LNCaP clone FGC (cell line): ENCODE data around the gene POLR3GL.

Source experiments
- DNase-seq: peaks from one replicate; pipeline ENCODE4 v3.0.0-alpha.2; 2011; ENCODE audit warnings: low read depth
- H3K4me3 ChIP-seq: 2 replicates; pipeline ENCODE4 v1.5.1; 2011; ENCODE audit warnings: mild to moderate bottlenecking, low read depth, low read length, control low read depth
- TF ChIP-seq, protein P1 (sequence below): IDR thresholded peaks from 2 replicates; pipeline ENCODE4 v1.5.1; 2012; ENCODE audit warnings: mild to moderate bottlenecking; ENCODE audit not compliant: control insufficient read depth, insufficient read depth; ENCODE audit errors: extremely low read depth

POLR3GL gene

DNA sequence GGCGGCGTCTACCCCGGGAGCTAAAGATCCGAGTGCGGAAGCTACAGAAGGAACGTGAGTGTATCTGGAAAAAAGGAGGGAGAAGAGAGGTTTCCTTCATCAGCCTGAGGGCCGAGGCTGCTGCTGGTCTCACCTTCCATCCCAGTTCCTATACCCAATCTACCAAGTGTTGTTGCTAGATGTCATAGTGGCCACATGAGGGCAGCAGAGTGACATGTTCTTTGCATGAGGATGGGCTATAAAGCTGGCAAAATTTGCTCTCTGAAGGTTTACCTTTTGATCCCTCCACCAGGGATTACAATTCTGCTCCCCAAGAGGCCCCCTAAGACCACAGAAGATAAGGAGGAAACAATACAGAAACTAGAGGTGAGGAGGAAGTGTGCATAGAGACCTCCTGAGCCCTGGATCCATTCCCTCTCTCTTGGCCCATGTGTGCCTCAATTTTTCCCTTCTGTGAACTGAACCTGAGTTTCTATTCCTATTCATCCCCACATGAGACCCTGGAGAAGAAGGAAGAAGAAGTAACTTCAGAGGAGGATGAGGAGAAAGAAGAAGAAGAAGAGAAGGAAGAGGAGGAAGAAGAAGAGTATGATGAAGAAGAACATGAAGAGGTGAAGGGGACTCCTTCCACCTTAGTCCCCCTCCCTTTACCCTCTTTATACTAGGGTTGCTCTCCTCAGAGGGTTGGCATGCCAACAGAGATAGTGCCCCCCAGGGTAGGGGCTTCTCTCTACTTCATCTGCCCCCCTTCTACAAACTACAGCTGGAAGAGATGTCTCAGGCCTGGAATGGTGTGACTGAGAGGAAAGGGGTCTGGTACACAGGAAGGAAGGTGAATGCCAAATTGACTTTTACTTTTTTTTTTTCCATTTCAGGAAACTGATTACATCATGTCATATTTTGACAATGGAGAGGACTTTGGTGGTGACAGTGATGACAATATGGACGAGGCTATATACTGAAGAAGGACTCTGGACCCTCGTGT lies 13.3 kb downstream of the POLR3GL start:
- no peak overlapping the region for H3K4me3 ChIP-seq
- no peak for DNase-seq
- TF ChIP-seq, protein P1, sequence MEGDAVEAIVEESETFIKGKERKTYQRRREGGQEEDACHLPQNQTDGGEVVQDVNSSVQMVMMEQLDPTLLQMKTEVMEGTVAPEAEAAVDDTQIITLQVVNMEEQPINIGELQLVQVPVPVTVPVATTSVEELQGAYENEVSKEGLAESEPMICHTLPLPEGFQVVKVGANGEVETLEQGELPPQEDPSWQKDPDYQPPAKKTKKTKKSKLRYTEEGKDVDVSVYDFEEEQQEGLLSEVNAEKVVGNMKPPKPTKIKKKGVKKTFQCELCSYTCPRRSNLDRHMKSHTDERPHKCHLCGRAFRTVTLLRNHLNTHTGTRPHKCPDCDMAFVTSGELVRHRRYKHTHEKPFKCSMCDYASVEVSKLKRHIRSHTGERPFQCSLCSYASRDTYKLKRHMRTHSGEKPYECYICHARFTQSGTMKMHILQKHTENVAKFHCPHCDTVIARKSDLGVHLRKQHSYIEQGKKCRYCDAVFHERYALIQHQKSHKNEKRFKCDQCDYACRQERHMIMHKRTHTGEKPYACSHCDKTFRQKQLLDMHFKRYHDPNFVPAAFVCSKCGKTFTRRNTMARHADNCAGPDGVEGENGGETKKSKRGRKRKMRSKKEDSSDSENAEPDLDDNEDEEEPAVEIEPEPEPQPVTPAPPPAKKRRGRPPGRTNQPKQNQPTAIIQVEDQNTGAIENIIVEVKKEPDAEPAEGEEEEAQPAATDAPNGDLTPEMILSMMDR: peak; percentile 93

DNA sequence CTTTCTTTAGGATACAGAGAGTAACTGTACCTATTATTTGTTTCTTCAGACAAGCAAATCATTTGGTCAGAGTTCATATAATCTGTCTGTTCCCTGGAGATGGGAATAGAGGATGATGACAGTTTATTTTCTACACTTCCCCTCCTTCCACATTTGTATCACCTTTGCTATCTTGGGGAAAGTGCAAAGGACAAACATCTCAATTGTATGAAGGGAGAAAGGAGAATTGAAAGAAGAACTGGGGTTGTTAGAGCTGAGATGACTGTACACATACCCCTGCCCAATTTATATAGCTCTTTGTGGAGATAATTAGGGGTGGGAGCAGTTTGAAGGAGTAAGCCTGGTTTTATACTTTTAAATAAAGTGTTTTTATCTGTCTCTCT lies 14.0 kb downstream of the POLR3GL start:
- no peak for DNase-seq
- H3K4me3 ChIP-seq: no peak overlapping the region
- TF ChIP-seq, protein P1: no peak

DNA sequence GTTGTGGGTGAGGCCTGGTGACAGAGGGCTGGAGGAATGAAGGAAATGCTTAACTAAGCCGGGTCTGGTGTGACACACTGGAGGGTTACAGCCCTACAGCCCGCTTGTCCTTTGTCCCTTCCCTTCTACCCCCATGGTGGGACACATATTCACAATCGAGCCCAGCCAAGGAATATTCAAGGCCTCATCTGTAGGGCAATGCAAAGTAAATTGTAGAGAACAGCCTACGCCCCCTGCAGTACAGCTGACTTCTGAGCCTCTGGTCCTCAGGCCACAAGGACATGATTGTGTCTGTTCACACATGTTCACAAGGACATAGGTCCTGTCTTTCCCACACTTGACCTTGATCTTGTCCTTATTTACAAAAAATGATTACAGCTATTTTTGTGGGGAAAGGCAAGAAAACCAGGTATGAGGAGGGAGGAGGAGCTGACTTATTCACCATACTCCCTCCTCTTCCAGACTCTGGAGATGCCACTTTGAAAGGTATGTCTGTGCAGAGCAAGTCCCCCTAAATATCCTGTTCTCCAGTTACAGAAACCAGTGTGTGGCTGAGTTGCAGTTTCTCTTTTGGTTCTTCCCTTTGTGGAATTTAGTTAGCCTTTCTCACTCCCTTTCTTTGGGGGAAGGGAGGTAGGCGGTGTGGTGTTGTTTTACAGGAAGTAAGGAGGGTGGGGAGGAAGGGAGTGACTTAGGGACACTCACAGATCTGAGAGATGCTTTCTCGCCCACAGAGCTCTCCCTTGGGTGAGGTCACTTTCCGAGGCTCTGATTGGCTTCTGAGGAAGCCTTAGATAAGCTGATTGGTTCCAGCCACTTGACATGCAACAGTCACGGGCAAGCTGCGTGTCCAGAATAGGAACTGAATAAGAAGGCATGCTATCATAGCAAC lies 14.6 kb downstream of the POLR3GL start:
- TF ChIP-seq, protein P1: no peak
- DNase-seq: peak; percentile 96
- H3K4me3 ChIP-seq: no peak overlapping the region

DNA sequence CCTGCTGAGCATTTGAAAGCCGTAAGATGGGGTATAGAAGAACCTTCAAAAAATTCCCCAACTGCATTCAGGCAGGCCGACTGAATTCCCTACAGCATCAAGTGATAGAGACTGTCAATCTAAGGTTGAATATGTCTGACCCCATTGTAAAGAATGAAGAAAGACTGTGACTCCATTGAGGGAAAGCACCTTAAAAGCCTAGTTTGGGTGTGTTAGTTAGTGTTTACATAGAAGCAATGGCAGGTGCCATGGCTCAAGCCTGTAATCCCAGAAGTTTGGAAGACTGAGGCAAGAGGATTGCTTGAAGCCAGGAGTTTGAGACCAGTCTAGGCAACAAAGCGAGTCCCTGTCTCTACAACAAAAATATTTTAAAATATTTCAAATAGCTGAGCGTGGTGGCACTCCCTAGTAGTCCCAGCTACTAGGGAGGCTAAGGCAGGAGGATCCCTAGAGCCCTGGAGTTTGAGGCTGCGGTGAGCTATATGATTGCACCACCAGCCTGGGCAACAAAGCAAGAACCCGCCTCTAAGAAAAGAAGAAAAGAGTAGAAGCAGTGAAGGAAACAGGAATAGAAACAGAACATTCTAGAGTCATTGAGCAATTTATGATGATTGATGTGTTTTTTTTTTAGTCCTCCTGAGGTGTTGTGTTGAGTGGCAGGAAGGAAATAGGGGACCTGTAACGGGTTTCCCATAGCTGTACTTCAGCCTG lies 15.4 kb downstream of the POLR3GL start:
- TF ChIP-seq, protein P1: no peak
- DNase-seq: no peak
- no peak overlapping the region for H3K4me3 ChIP-seq

DNA sequence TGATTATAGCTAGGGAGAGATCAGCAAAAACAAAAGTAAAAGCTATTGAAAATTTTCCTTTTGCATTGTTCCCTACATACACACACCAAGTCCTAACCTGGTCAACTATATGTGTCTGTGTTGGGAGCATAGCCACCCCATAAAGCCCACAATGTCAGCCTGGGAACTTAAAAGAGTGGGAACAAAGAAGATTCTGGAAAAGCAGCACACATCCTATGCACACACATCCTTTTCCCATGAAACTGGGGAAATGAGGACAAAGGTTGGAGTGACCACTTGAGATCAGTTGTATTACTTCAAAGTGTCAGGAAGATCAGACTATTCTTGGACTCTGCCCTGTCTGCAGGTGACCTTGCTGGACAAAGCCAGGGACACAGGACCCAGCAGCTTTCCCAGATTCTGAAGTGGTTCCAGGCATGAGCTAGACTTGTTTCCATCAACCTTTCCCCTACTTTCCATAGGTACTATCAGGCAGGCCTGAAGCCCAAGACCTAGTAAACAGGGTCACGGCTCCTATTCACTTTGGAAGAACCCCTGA lies 16.0 kb downstream of the POLR3GL start:
- no peak overlapping the region for H3K4me3 ChIP-seq
- TF ChIP-seq, protein P1: no peak
- no peak for DNase-seq

DNA sequence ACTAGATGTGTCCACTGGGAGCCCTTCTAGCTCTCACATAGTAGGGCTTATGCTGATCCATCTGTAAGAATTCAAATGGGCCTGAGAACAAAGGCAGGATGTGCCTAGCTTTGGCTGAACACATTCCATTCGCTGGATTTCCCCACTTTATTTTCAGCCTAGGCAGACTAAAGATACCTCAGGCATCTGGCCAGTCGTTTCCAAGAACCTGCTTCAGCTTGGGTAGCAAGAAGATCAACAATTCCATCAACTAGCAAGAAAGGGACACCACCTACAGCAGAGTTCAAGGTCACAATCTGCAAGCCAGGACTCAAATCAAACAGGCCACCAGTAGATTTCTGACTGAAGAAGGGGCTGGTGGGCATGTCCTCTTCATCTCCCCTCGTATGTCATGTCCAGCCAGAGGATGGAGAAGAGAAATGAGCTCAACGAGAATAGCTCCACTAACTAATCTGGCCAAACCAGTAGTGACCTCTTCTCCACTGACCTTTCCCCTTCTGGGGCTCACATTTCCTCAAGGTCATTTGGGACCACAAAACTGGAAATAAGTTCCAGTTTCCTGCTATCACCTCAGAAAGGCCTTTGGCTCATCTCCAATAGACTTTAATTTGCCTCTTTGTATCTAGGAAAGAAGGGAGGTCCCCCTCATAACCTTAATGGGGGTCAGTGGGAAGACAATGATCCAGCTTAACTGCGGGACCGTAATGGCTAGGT lies 17.7 kb downstream of the POLR3GL start:
- H3K4me3 ChIP-seq: no peak overlapping the region
- TF ChIP-seq, protein P1: no peak
- DNase-seq: no peak
